CD14-positive monocyte (primary cell): ENCODE results near the gene ANKRD9. TPM values are rescaled to one million over a fixed set of nuclear protein-coding genes. Genes with fewer than 3 reads are reported as not detected.

Experiments
- DNase-seq, 3 donors: peaks; one replicate each; pipeline ENCODE4 v3.0.0-alpha.2; 2011 to 2022
- H2AFZ ChIP-seq: 2 replicates; pipeline ENCODE4 v1.6.0; 2012; ENCODE audit warnings: mild to moderate bottlenecking, low read depth, low read length, inconsistent platforms; ENCODE audit not compliant: insufficient read depth, poor library complexity, severe bottlenecking
- H3K27ac ChIP-seq, 2 donors: 1 replicate in 1 of 2; 2 replicates in 1 of 2; pipeline ENCODE4 v1.5.1; 2012 to 2013; ENCODE audit warnings: low read length in 2 of 2, control low read depth in 1 of 2, inconsistent platforms in 1 of 2, low read depth in 1 of 2, mild to moderate bottlenecking in 1 of 2
- H3K27me3 ChIP-seq, 2 donors: one replicate each; pipeline versions ENCODE4 v1.6.0 to v1.6.1; 2011 to 2013; ENCODE audit warnings: low read length in 2 of 2; ENCODE audit not compliant: control insufficient read depth in 2 of 2, insufficient read depth in 2 of 2
- H3K36me3 ChIP-seq, 2 donors: replicated peaks in 1 of 2; 1 replicate in 1 of 2; 2 replicates in 1 of 2; pipeline versions ENCODE4 v1.5.1 to v1.6.1; 2012 to 2013; ENCODE audit warnings: low read length in 2 of 2, control low read depth in 1 of 2, inconsistent platforms in 1 of 2, mild to moderate bottlenecking in 1 of 2; ENCODE audit not compliant: insufficient read depth in 2 of 2, control insufficient read depth in 1 of 2
- H3K4me1 ChIP-seq, 2 donors: 1 replicate in 1 of 2; 2 replicates in 1 of 2; pipeline versions ENCODE4 v1.5.1 to v1.6.1; 2012 to 2013; ENCODE audit warnings: low read length in 2 of 2, control low read depth in 1 of 2, inconsistent platforms in 1 of 2, mild to moderate bottlenecking in 1 of 2, moderate library complexity in 1 of 2; ENCODE audit not compliant: insufficient read depth in 2 of 2, control insufficient read depth in 1 of 2
- H3K4me2 ChIP-seq: replicated peaks from 2 replicates; pipeline ENCODE3; 2012; ENCODE audit warnings: low read length, moderate library complexity, mild to moderate bottlenecking; ENCODE audit not compliant: poor library complexity, severe bottlenecking; ENCODE audit errors: extremely low read depth
- H3K4me3 ChIP-seq, 3 experiments: fragments of 200-600 bp in 1 of 3; sonication (generic) in 1 of 3; replicated peaks in 1 of 3; 1 replicate in 2 of 3; 2 replicates in 1 of 3; pipeline ENCODE4 v1.5.1; 2011 to 2013; ENCODE audit warnings: low read length in 3 of 3, mild to moderate bottlenecking in 3 of 3, control low read depth in 2 of 3, low read depth in 2 of 3, inconsistent platforms in 1 of 3, moderate library complexity in 1 of 3
- H3K79me2 ChIP-seq: 2 replicates; pipeline ENCODE4 v1.6.0; 2012; ENCODE audit warnings: mild to moderate bottlenecking, control low read depth, inconsistent platforms, low read length, moderate library complexity; ENCODE audit not compliant: insufficient read depth
- H3K9ac ChIP-seq: 2 replicates; pipeline ENCODE4 v1.6.0; 2017; ENCODE audit warnings: low read length, mild to moderate bottlenecking; ENCODE audit not compliant: insufficient read depth, poor library complexity, severe bottlenecking
- H3K9me3 ChIP-seq, 2 donors: replicated peaks in 1 of 2; 1 replicate in 1 of 2; 2 replicates in 1 of 2; pipeline versions ENCODE4 v1.5.1 to v1.6.1; 2012 to 2013; ENCODE audit warnings: low read length in 2 of 2, control low read depth in 1 of 2; ENCODE audit not compliant: control insufficient read depth in 1 of 2, insufficient read depth in 1 of 2
- H4K20me1 ChIP-seq: 2 replicates; pipeline ENCODE4 v1.6.0; 2012; ENCODE audit warnings: mild to moderate bottlenecking, low read length, control low read depth, moderate library complexity; ENCODE audit not compliant: insufficient read depth
- H3K27ac Mint-ChIP-seq, 7 donors: one replicate each; pipeline ENCODE4 v1.8.0; 2020; ENCODE audit warnings: mild to moderate bottlenecking in 7 of 7, mixed read lengths in 7 of 7, moderate library complexity in 6 of 7, inconsistent platforms in 2 of 7
- H3K27me3 Mint-ChIP-seq, 3 donors: one replicate each; pipeline ENCODE4 v1.8.0; 2021 to 2022; ENCODE audit warnings: low read depth in 3 of 3, mild to moderate bottlenecking in 3 of 3, mixed read lengths in 3 of 3, moderate library complexity in 3 of 3, inconsistent platforms in 1 of 3
- H3K36me3 Mint-ChIP-seq, 2 donors: one replicate each; pipeline ENCODE4 v1.8.0; 2020; ENCODE audit warnings: mixed read lengths in 2 of 2, inconsistent platforms in 1 of 2, mild to moderate bottlenecking in 1 of 2
- H3K4me1 Mint-ChIP-seq: one replicate; pipeline ENCODE4 v1.8.0; 2020; ENCODE audit warnings: mild to moderate bottlenecking, mixed read lengths
- H3K4me3 Mint-ChIP-seq, 2 donors: one replicate each; pipeline ENCODE4 v1.8.0; 2020; ENCODE audit warnings: mild to moderate bottlenecking in 2 of 2, mixed read lengths in 2 of 2, moderate library complexity in 1 of 2
- H3K9me3 Mint-ChIP-seq, 7 donors: one replicate each; pipeline ENCODE4 v1.8.0; 2020 to 2022; ENCODE audit warnings: mixed read lengths in 7 of 7, mild to moderate bottlenecking in 6 of 7, moderate library complexity in 6 of 7, inconsistent platforms in 2 of 7
- CTCF ChIP-seq: fragments of 200-600 bp; IDR thresholded peaks from one replicate; pipeline ENCODE4 v1.8.0; 2022; ENCODE audit warnings: antibody characterized with exemption, mild to moderate bottlenecking
- WGBS: methylation state at CpG from one replicate; pipeline ENCODE4 v1.1.5; 2013; ENCODE audit warnings: missing lambda C conversion rate; ENCODE audit not compliant: insufficient coverage; 5-methylcytosine and 5-hydroxymethylcytosine counted together
- intact Hi-C, 2 donors: fragments of 100-400 bp; cut with micrococcal nuclease; formaldehyde crosslinking; loops; one replicate each; pipeline versions ENCODE4 v1.15.0 to v1.15.1; 2023
- polyA plus RNA-seq, 3 donors: library from polyadenylated mRNA; depleted of rRNA in 1 of 3; unstranded in 2 of 3; stranded (reverse) in 1 of 3; fragments of 300-500 nt in 2 of 3; fragments of >200 nt in 1 of 3; fragmentation: Illumina TruSeq in 2 of 3; gene quantifications; 1 replicate in 2 of 3; 2 replicates in 1 of 3; pipeline ENCODE4 v1.2.3, GENCODE V29; 2012 to 2021

Gene ANKRD9
- polyA plus RNA-seq, 3 donors, result 0.43 to 10.8 (median 0.83) TPM

DNA sequence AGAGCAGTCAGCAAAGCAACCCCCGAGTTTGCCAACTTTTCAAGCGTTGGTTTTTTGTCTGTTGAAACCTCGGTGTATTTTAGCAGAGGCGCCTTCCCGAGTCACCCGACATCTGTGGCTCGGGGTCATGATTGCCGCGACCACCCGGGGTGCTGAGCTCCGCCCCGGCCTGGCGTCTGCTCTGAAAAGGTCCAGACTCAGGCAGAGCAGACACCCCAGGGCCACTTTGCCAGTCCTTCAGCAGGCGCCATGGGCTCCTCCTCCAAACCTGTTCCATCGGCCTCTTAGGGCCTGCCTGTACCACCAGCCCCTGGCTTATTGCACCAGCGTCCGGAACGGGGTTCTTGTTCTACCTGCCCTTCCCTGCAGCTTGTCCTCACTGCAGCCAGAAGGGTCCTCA, 19.1 kb downstream of the ANKRD9 start:
- no peak for TF ChIP-seq CTCF
- Mint-ChIP-seq H3K36me3 (peaks cover 19 to 41% of the 10 kb centered on the region in 2 donors), H3K4me3 (no peak overlapping the region), H3K4me1 (no peaks in the 10 kb centered on the region), H3K27ac (no peak overlapping the region), H3K27me3 (peaks cover 0 to 3% (median 2%) of the 10 kb centered on the region in 3 donors), H3K9me3 (peaks cover 0 to 2% (median 0%) of the 10 kb centered on the region in 7 donors)
- intact Hi-C loops, result no loop called here
- H4K20me1 ChIP-seq, result no peaks in the 10 kb centered on the region
- H3K9me3 ChIP-seq, result no peaks in the 10 kb centered on the region
- no peaks in the 10 kb centered on the region for H3K79me2 ChIP-seq
- H3K9ac ChIP-seq, result no peak overlapping the region
- 98% methylated on average over 18 of the region's 18 CpGs for WGBS
- no peaks in the 10 kb centered on the region for H3K4me1 ChIP-seq
- H3K27me3 ChIP-seq, result no peaks in the 10 kb centered on the region
- no peak overlapping the region for H2AFZ ChIP-seq
- H3K36me3 ChIP-seq, result peaks cover 7 to 12% of the 10 kb centered on the region in 2 donors
- no peak overlapping the region for H3K4me2 ChIP-seq
- H3K4me3 ChIP-seq, result no peak overlapping the region
- H3K27ac ChIP-seq, result no peak overlapping the region
- no peak for DNase-seq

GRCh38 chr14:102487204-102487577, 22.4 kb downstream of the ANKRD9 start:
- Histone ChIP-seq H3K9me3 (no peaks in the 10 kb centered on the region), H3K4me3 (no peak overlapping the region), H3K9ac (no peak overlapping the region), H3K27ac (no peak overlapping the region), H3K27me3 (no peaks in the 10 kb centered on the region), H2AFZ (no peak overlapping the region), H3K4me2 (no peak overlapping the region), H4K20me1 (no peaks in the 10 kb centered on the region), H3K79me2 (no peaks in the 10 kb centered on the region), H3K36me3 (peaks cover 4 to 17% of the 10 kb centered on the region in 2 donors), H3K4me1 (no peaks in the 10 kb centered on the region)
- H3K36me3 Mint-ChIP-seq, result peaks cover 31 to 43% of the 10 kb centered on the region in 2 donors
- WGBS, result 98% methylated on average over 3 of the region's 7 CpGs
- H3K27ac Mint-ChIP-seq, result peak overlapping the region in 2 of 7 donors; percentile 3 to 24
- H3K27me3 Mint-ChIP-seq, result peaks cover 0 to 3% (median 2%) of the 10 kb centered on the region in 3 donors
- no peak overlapping the region for H3K4me3 Mint-ChIP-seq
- intact Hi-C loops, result no loop called here
- peaks cover 0 to 12% (median 4%) of the 10 kb centered on the region in 7 donors for H3K9me3 Mint-ChIP-seq
- H3K4me1 Mint-ChIP-seq, result no peaks in the 10 kb centered on the region
- no peak for DNase-seq
- no peak for TF ChIP-seq CTCF
